Activated naive CD8-positive, alpha-beta T cell (primary cell): ENCODE results near the gene DGKD.
A peak's percentile ranks its signal among the peaks of the same experiment; 100 is the strongest.

ENCODE experiments used
- H3K27ac Mint-ChIP-seq: one replicate; pipeline ENCODE4 v1.8.0; 2021; ENCODE audit warnings: mixed read lengths
- H3K27me3 Mint-ChIP-seq: one replicate; pipeline ENCODE4 v1.8.0; 2021; ENCODE audit warnings: mixed read lengths
- H3K36me3 Mint-ChIP-seq: one replicate; pipeline ENCODE4 v1.8.0; 2021; ENCODE audit warnings: mixed read lengths
- H3K4me1 Mint-ChIP-seq: one replicate; pipeline ENCODE4 v1.8.0; 2021; ENCODE audit warnings: low read depth, mixed read lengths
- H3K4me3 Mint-ChIP-seq: one replicate; pipeline ENCODE4 v1.8.0; 2021; ENCODE audit warnings: mild to moderate bottlenecking, mixed read lengths
- H3K9me3 Mint-ChIP-seq: one replicate; pipeline ENCODE4 v1.8.0; 2021; ENCODE audit warnings: low read depth, mixed read lengths

DGKD gene

DNA sequence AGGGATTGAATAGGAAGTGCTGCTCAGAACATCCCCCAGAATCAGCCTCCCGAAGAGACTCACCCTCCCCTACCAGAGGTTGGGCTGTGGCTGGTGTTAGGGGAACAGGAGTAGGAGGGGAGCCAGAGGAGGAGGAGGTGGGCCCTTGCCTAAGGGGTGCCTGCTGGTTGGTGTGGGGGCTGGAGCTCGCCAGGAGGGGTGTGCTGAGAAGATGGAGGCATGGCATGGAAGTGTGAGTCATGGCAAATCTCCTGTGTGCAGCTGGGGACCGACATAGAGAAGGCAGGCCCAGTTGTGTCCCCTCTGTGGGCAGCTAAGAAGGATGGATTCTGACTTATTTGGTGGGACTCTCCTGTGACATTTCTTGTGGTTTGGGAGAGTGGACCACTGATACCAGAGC lies 73.7 kb downstream of the DGKD start:
- no peaks in the 10 kb centered on the region for H3K27me3 Mint-ChIP-seq
- H3K27ac Mint-ChIP-seq: peak overlapping the region; percentile 28
- peaks cover 25% of the 10 kb centered on the region for H3K36me3 Mint-ChIP-seq
- H3K4me1 Mint-ChIP-seq: peaks cover 85% of the 10 kb centered on the region
- H3K4me3 Mint-ChIP-seq: no peak overlapping the region
- no peaks in the 10 kb centered on the region for H3K9me3 Mint-ChIP-seq

DNA sequence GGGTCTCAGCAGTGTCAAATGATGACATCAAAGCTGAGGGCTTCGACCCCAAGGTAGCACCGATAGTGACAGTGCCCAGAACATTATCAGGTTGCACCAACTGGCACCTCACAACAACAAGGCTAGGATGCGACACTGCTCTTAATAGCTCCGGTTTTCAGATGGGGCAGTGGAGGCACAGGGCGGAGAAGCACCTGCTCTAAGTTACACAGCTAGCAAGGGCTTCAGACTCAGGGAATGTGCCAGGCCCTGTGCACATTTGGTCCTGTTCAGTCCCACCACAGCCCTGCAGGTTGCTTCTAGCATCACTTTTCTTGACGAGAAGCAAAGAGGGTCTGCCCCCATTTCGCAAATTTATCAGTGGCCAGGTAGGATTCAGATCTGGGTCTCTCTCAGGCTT lies 74.1 kb downstream of the DGKD start:
- H3K27ac Mint-ChIP-seq: peak overlapping the region; percentile 28
- peaks cover 24% of the 10 kb centered on the region for H3K36me3 Mint-ChIP-seq
- no peaks in the 10 kb centered on the region for H3K9me3 Mint-ChIP-seq
- peaks cover 84% of the 10 kb centered on the region for H3K4me1 Mint-ChIP-seq
- no peak overlapping the region for H3K4me3 Mint-ChIP-seq
- no peaks in the 10 kb centered on the region for H3K27me3 Mint-ChIP-seq

DNA sequence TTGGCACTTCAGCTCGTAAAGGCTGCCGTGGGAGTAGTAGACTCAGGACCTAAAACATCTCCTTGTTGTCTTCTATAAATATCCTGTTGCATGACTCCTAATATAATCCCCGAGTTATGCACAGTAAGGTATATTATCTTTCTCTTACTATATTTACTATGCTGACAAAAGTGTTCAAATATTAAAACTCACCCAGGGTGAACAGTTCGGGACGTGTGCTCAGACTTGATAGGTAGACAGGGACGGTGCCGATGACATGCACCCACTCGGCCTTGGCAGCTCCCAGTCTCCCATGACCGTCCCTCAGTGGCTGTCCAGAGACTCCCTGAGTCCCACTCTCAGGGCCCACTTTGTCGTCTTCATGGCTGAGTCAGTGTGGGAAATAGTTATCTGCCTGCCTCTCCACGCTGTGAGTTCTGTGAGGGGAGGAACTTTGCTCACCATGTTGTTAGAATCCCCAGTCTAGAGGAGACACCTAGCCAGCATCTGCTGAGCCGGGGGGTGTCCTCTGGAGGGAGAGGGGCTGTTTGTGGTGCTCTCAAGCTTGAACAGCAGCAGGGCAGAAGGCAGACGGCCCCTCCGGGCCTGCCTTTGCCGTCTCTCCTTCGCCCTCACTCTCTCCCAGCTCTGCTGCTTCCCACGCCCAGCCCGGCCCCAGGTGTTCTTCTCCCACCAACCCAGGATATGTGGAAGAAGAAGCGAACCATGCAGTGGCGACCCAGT lies 75.0 kb downstream of the DGKD start:
- H3K4me1 Mint-ChIP-seq: peaks cover 76% of the 10 kb centered on the region
- H3K9me3 Mint-ChIP-seq: no peaks in the 10 kb centered on the region
- H3K27me3 Mint-ChIP-seq: no peaks in the 10 kb centered on the region
- H3K36me3 Mint-ChIP-seq: peaks cover 21% of the 10 kb centered on the region
- H3K27ac Mint-ChIP-seq: peak overlapping the region; percentile 77
- H3K4me3 Mint-ChIP-seq: no peak overlapping the region

DNA sequence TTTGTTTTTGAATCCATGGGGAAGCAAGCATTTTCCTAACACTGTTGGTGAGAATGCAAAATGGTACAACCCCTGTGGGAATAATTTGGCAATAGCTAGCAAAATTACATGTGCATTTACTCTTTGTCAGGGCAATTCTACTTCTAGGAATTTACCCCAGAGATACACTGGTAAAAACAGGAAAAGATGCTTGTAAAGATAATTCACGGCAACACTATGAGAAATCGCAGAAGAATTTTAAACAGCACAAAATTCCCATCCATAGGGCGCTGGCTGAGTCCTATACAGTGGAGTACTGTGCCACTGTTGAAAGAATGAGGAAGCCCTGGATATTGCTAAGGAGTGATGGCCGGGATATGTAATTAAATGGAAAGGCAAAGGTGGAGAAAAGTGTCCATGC lies 75.8 kb downstream of the DGKD start:
- H3K4me3 Mint-ChIP-seq: no peak overlapping the region
- peaks cover 70% of the 10 kb centered on the region for H3K4me1 Mint-ChIP-seq
- H3K27me3 Mint-ChIP-seq: no peaks in the 10 kb centered on the region
- H3K36me3 Mint-ChIP-seq: peaks cover 19% of the 10 kb centered on the region
- H3K9me3 Mint-ChIP-seq: no peaks in the 10 kb centered on the region
- peak overlapping the region; percentile 67 for H3K27ac Mint-ChIP-seq

GRCh38 chr2:233430651-233431050 lies 76.4 kb downstream of the DGKD start:
- H3K4me1 Mint-ChIP-seq: peaks cover 66% of the 10 kb centered on the region
- H3K4me3 Mint-ChIP-seq: no peak overlapping the region
- no peaks in the 10 kb centered on the region for H3K9me3 Mint-ChIP-seq
- H3K27me3 Mint-ChIP-seq: no peaks in the 10 kb centered on the region
- peaks cover 18% of the 10 kb centered on the region for H3K36me3 Mint-ChIP-seq
- H3K27ac Mint-ChIP-seq: peak overlapping the region; percentile 50

DNA sequence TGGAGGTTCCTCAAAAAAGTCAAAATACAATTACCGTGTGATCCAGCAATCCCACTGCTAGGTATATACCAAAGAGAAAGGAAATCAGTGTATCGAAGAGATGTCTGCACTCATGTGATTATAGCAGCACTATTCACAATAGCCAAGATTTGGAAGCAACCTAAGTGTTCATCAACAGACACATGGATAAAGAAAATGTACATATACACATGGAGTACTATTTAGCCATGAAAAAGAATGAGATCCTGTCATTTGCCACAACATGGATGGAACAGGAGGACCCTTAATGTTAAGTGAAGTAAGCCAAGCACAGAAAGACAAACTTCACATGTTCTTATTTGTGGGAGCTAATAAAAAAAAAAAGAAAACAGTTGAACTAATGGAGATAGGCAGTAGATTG lies 78.7 kb downstream of the DGKD start:
- Mint-ChIP-seq H3K4me1 (peaks cover 44% of the 10 kb centered on the region), H3K9me3 (no peaks in the 10 kb centered on the region), H3K36me3 (peaks cover 7% of the 10 kb centered on the region)

GRCh38 chr2:233433794-233434193 lies 79.5 kb downstream of the DGKD start:
- Mint-ChIP-seq H3K9me3 (no peaks in the 10 kb centered on the region), H3K27ac (no peak overlapping the region), H3K27me3 (no peaks in the 10 kb centered on the region), H3K36me3 (peaks cover 7% of the 10 kb centered on the region), H3K4me3 (no peak overlapping the region), H3K4me1 (peaks cover 36% of the 10 kb centered on the region)

More for the DNA sequence above, 78.7 kb downstream of the DGKD start:
- no peaks in the 10 kb centered on the region for H3K27me3 Mint-ChIP-seq
- H3K27ac Mint-ChIP-seq: peak overlapping the region; percentile 61
- no peak overlapping the region for H3K4me3 Mint-ChIP-seq

GRCh38 chr2:233434666-233435330 lies 80.5 kb downstream of the DGKD start:
- no peaks in the 10 kb centered on the region for H3K27me3 Mint-ChIP-seq
- no peaks in the 10 kb centered on the region for H3K9me3 Mint-ChIP-seq
- H3K4me3 Mint-ChIP-seq: no peak overlapping the region
- peak overlapping the region; percentile 11 for H3K27ac Mint-ChIP-seq
- H3K36me3 Mint-ChIP-seq: peaks cover 7% of the 10 kb centered on the region
- peaks cover 28% of the 10 kb centered on the region for H3K4me1 Mint-ChIP-seq

DNA sequence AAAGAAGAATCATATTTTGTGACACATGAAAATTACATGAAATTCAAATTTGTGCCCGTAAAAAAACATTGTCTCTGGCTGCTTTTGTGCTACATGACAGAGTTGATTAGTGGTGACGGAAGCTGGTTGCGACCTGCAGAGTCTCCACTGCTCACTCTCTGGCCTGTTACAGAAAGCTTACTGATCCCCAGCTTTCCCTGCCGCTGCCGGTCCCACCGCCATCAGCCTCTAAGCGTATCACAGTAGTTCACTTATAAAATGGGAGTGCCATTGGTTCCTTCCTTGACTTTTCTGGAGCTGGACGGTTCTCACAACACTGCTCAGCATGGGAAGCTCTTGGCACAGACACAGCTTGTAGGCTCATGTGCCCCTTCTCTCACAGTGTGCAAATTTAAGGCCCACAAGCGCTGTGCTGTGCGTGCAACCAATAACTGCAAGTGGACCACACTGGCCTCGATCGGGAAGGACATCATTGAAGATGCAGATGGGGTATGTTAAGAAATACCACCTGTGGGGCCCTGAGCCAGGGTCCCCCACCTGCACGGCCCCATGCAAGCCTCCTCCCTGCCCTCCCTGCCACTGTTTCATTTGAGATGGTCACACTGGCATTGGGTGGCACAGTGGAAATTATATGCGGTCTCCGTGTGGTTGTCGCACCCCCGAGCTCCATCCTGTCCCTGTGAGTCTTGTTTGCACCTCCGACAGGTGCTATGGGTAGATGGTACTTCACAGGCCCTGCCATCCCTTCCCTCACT lies 81.3 kb downstream of the DGKD start:
- Mint-ChIP-seq H3K4me3 (no peak overlapping the region), H3K36me3 (peaks cover 7% of the 10 kb centered on the region), H3K4me1 (peaks cover 22% of the 10 kb centered on the region), H3K9me3 (no peaks in the 10 kb centered on the region), H3K27ac (no peak overlapping the region), H3K27me3 (no peaks in the 10 kb centered on the region)

DNA sequence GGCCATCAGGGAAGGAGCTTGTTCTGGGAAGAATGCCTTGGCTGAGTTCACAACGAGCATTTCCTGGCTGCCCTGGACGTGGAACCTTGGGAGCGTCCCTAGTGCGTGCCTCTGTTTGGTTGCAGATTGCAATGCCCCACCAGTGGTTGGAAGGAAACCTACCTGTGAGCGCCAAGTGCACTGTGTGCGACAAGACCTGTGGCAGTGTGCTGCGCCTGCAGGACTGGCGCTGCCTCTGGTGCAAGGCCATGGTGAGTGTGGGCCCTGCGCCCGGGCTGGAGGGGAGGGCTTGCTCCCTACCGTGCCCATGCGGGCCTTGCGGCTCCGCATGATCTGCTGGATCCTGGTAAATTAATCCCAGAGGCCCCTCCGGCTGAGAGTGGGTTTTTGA lies 81.9 kb downstream of the DGKD start:
- H3K27ac Mint-ChIP-seq: no peak overlapping the region
- H3K27me3 Mint-ChIP-seq: no peaks in the 10 kb centered on the region
- H3K4me1 Mint-ChIP-seq: peaks cover 23% of the 10 kb centered on the region
- H3K9me3 Mint-ChIP-seq: no peaks in the 10 kb centered on the region
- H3K36me3 Mint-ChIP-seq: peaks cover 7% of the 10 kb centered on the region
- H3K4me3 Mint-ChIP-seq: no peak overlapping the region

- Mint-ChIP-seq H3K36me3 (peaks cover 5% of the 10 kb centered on the region), H3K27ac (peak overlapping the region; percentile 16), H3K4me1 (peaks cover 20% of the 10 kb centered on the region), H3K9me3 (no peaks in the 10 kb centered on the region), H3K27me3 (no peaks in the 10 kb centered on the region), H3K4me3 (no peak overlapping the region)
Observed at GRCh38 chr2:233436691-233437438, 82.6 kb downstream of the DGKD start.

DNA sequence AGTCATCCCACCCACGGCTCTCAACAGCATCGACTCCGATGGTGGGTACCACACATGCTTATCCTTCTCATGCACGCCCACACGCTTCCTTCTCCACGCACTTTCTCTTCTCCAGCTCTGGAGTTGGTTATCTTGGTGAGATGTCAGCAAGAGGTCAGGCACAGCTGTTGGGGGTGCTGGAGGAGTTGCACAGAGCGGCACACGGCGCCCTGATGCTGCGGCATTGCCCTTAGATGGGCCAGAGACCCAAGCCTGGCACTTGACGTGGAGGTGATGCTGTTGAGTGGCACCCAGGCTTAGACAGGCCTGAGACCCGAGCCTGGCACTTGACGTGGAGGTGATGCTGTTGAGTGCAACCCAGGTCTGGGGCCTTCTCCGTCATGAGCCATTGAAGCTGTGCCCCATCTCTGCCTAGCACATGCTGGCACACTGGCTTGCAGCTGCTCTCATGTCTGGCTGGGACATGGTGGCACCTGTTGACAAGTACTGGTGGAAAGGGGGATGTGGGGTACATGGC lies 83.2 kb downstream of the DGKD start:
- Mint-ChIP-seq H3K36me3 (peaks cover 5% of the 10 kb centered on the region), H3K4me3 (no peak overlapping the region), H3K9me3 (no peaks in the 10 kb centered on the region), H3K27ac (peak overlapping the region; percentile 16), H3K27me3 (no peaks in the 10 kb centered on the region), H3K4me1 (peaks cover 24% of the 10 kb centered on the region)

DNA sequence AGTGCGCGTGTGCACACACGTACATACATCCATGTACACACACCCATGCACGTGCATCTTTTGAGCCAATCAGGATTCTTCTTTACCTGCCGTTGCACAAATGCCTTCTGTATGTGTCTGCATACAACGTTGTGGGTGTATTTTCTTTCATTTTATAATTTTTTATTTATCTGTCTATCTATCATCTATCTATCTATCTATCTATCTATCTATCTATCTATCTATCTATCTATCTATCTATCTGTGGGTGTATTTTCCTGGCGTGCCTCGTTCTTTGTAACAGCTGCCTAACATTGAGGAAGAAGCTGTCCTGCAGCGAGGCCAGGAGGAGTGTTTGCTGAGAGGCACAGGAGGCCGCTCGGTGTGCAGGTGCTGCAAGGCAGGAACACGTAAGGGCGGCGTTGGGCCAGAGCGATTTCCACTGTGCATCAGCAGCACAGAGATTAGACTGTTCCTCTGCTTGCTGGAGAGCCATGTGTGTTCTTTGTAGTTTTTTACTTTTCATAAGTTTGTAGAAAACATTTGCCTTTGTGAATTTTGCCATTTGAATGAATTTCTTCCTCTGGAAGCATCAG lies 84.4 kb downstream of the DGKD start:
- peak overlapping the region; percentile 34 for H3K27ac Mint-ChIP-seq
- no peak overlapping the region for H3K4me3 Mint-ChIP-seq
- no peaks in the 10 kb centered on the region for H3K27me3 Mint-ChIP-seq
- peaks cover 22% of the 10 kb centered on the region for H3K4me1 Mint-ChIP-seq
- no peaks in the 10 kb centered on the region for H3K9me3 Mint-ChIP-seq
- peaks cover 6% of the 10 kb centered on the region for H3K36me3 Mint-ChIP-seq

DNA sequence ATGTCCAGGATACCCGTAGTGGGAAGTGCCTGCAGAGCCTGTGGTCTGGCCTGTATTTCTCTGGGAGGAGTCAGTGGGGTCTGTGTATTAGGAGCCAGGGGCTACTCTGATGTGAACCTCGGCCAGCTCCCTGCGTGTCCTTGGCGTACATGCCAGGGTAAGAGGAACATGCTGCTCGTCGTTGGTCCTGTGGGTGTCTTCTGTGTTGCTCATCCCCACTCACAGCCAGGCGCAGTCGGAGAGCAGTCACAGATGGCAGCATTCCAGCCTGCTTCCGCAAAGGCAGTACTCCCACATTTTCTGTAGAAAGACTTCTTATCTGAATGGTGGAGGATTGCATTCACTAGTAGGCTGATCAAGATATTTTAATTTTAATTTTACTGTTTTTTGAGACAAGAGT lies 84.9 kb downstream of the DGKD start:
- Mint-ChIP-seq H3K27me3 (no peaks in the 10 kb centered on the region), H3K4me3 (no peak overlapping the region), H3K27ac (peak overlapping the region; percentile 34), H3K9me3 (no peaks in the 10 kb centered on the region), H3K36me3 (peaks cover 6% of the 10 kb centered on the region), H3K4me1 (peaks cover 22% of the 10 kb centered on the region)
